Panc1 (cell line): ENCODE data around the gene KCND3. TPM values are rescaled to one million over a fixed set of nuclear protein-coding genes. Genes with fewer than 3 reads are reported as not detected.

ENCODE experiments used
- ATAC-seq: fragments of 200-7000 bp; cut with Tn5 transposase; 2 replicates; pipeline ENCODE4 v1.9.1; 2020; ENCODE audit warnings: mild to moderate bottlenecking, moderate library complexity
- BruUV-seq: library from RNA; stranded (reverse); fragments of 400-500 nt; replicated peaks from 2 replicates; lab custom pipeline; 2021; lab: Mats Ljungman, UMichigan
- CTCF ChIA-PET: fragments of 300-600 bp; sonication (Branson Sonifier 250); formaldehyde crosslinking; loops from one replicate; lab custom pipeline; 2022; ENCODE audit warnings: antibody characterized with exemption; lab: Charles Lee
- POLR2A ChIA-PET: fragments of 300-600 bp; sonication (Branson Sonifier 250); formaldehyde crosslinking; loops from one replicate; lab custom pipeline; 2022; ENCODE audit warnings: antibody characterized with exemption; lab: Charles Lee
- DNase-seq: peaks from one replicate; pipeline ENCODE4 v3.0.0-alpha.2; 2010; ENCODE audit warnings: low read depth, low spot score
- H3K27ac ChIP-seq: 2 replicates; pipeline ENCODE4 v1.5.1; 2011; ENCODE audit warnings: mild to moderate bottlenecking, low read length, inconsistent platforms
- H3K27me3 ChIP-seq: fragments of 200-500 bp; sonication (Bioruptor generic); 2 replicates; pipeline ENCODE4 v1.6.0; 2014; ENCODE audit warnings: low read length, inconsistent platforms; ENCODE audit not compliant: control insufficient read depth, insufficient read depth
- H3K36me3 ChIP-seq: fragments of 200-500 bp; sonication (Bioruptor generic); 2 replicates; pipeline ENCODE4 v1.5.1; 2014; ENCODE audit warnings: inconsistent platforms, mild to moderate bottlenecking, low read length, moderate library complexity; ENCODE audit not compliant: control insufficient read depth, insufficient read depth
- H3K4me1 ChIP-seq: 2 replicates; pipeline ENCODE4 v1.5.1; 2011; ENCODE audit warnings: inconsistent platforms, mild to moderate bottlenecking, low read length, moderate library complexity; ENCODE audit not compliant: control insufficient read depth, insufficient read depth
- H3K4me3 ChIP-seq, 2 experiments: 2 replicates each; pipeline ENCODE4 v1.5.1; 2011 to 2012; ENCODE audit warnings: low read depth in 2 of 2, low read length in 2 of 2, mild to moderate bottlenecking in 2 of 2, inconsistent platforms in 1 of 2, moderate library complexity in 1 of 2
- H3K9me3 ChIP-seq: fragments of 200-500 bp; sonication (Bioruptor generic); 2 replicates; pipeline ENCODE4 v1.5.1; 2014; ENCODE audit warnings: low read depth, mild to moderate bottlenecking, inconsistent platforms, low read length, moderate library complexity; ENCODE audit not compliant: control insufficient read depth, insufficient read depth
- CTCF ChIP-seq: fragments of 450-650 bp; IDR thresholded peaks from 2 replicates; pipeline ENCODE4 v1.5.1; 2017; ENCODE audit warnings: mild to moderate bottlenecking
- POLR2AphosphoS5 ChIP-seq: IDR thresholded peaks from 2 replicates; pipeline ENCODE4 v1.6.1; 2012; ENCODE audit warnings: mild to moderate bottlenecking, low read depth, low read length, moderate library complexity
- REST ChIP-seq, 2 experiments: IDR thresholded peaks; 2 replicates each; pipeline ENCODE4 v1.6.1; 2011 to 2012; ENCODE audit warnings: low read depth in 2 of 2, control low read depth in 1 of 2, low read length in 1 of 2, mild to moderate bottlenecking in 1 of 2, moderate library complexity in 1 of 2; ENCODE audit not compliant: insufficient read depth in 1 of 2
- SIN3A ChIP-seq: IDR thresholded peaks from 2 replicates; pipeline ENCODE4 v1.6.1; 2012; ENCODE audit warnings: low read depth, mild to moderate bottlenecking, low read length, moderate library complexity, borderline replicate concordance; ENCODE audit not compliant: insufficient read depth
- TCF7L2 ChIP-seq: IDR thresholded peaks from 2 replicates; pipeline ENCODE4 v1.6.1; 2011; ENCODE audit warnings: mild to moderate bottlenecking, low read depth, low read length, inconsistent platforms
- in situ Hi-C: cut with HindIII; loops from 2 replicates; pipeline ENCODE4 v1.10.0; 2016; ENCODE audit warnings: low sequenced_read_pairs, low pct_unique_long_range_greater_than_20kb
- intact Hi-C: fragments of 100-400 bp; cut with micrococcal nuclease; formaldehyde crosslinking; loops from one replicate; pipeline ENCODE4 v1.10.0; 2022; ENCODE audit not compliant: unreplicated experiment
- total RNA-seq: library from RNA; stranded (reverse); gene quantifications from one replicate; pipeline ENCODE4 v1.2.1, GENCODE V29; 2021; ENCODE audit not compliant: unreplicated experiment

KCND3 gene
- total RNA-seq, 1 experiment from 2014 or later, result not detected

GRCh38 chr1:111733183-111733991 is 256.1 kb downstream of the KCND3 start:
- POLR2A ChIA-PET, result no interaction called here
- no TSS peak for BruUV-seq
- H3K4me3 ChIP-seq, result no peak overlapping the region
- H3K27ac ChIP-seq, result no peak overlapping the region
- H3K27me3 ChIP-seq, result no peaks in the 10 kb centered on the region; the same call in 1 of the 2 replicates
- no peaks in the 10 kb centered on the region for H3K4me1 ChIP-seq
- DNase-seq (no peak), ATAC-seq (no peak)
- CTCF ChIA-PET, result no interaction called here
- H3K36me3 ChIP-seq, result no peaks in the 10 kb centered on the region
- no peaks in the 10 kb centered on the region for H3K9me3 ChIP-seq
- in situ Hi-C loops (no loop called here), intact Hi-C loops (no loop called here)
- TF ChIP-seq SIN3A, result no peak
- no peak for TF ChIP-seq CTCF
- no peak for TF ChIP-seq POLR2AphosphoS5
- no peak for TF ChIP-seq REST (IDR thresholded peaks at IDR 0.05; ENCODE audit: insufficient read depth in 1 of 2, low read depth in 2 of 2, low read length in 1 of 2)
- TF ChIP-seq TCF7L2, result no peak

- H3K27me3 ChIP-seq, result no peaks in the 10 kb centered on the region; the same call in 1 of the 2 replicates
- ChIA-PET CTCF (no interaction called here), POLR2A (no interaction called here)
- H3K36me3 ChIP-seq, result no peaks in the 10 kb centered on the region
- TF ChIP-seq REST (IDR thresholded peaks at IDR 0.05; ENCODE audit: insufficient read depth in 1 of 2, low read depth in 2 of 2, low read length in 1 of 2), result no peak
- TF ChIP-seq CTCF, result no peak
- no peak for TF ChIP-seq SIN3A
- no peak for TF ChIP-seq POLR2AphosphoS5
- no peak for TF ChIP-seq TCF7L2
- H3K27ac ChIP-seq, result no peak overlapping the region
- DNase-seq (no peak), ATAC-seq (no peak)
- no peak overlapping the region for H3K4me3 ChIP-seq
- no TSS peak for BruUV-seq
- intact Hi-C loops (no loop called here), in situ Hi-C loops (no loop called here)
- H3K9me3 ChIP-seq, result no peaks in the 10 kb centered on the region
- H3K4me1 ChIP-seq, result no peaks in the 10 kb centered on the region
Observed at GRCh38 chr1:111732718-111733117, 256.8 kb downstream of the KCND3 start.
